Heart left ventricle (tissue), 13 donors: ENCODE results near the gene MFSD6L.

Experiments used
- CTCF ChIP-seq, 12 donors: fragments of 200-600 bp; sonication (generic) in 4 of 12; IDR thresholded peaks; one replicate each; pipeline versions ENCODE4 v1.5.0 to v1.8.0; 2018 to 2022; ENCODE audit warnings: antibody characterized with exemption in 12 of 12, mild to moderate bottlenecking in 5 of 12
- POLR2A ChIP-seq, 2 donors: fragments of 450-650 bp; IDR thresholded peaks; one replicate each; pipeline ENCODE4 v1.6.1; 2017; ENCODE audit warnings: antibody characterized with exemption in 2 of 2, mild to moderate bottlenecking in 2 of 2, moderate library complexity in 2 of 2
- donor health status: ischemic (EF 13 %, LVEDD 7.1; RV severe dilation, severe dysfunction).
- donor health status: DM: no; HTN: yes; CAD: no.
- donor health status: DM: no; HTN: no; CAD: no.
- donor health status: ischemic (EF 25% LVEDD 6.9; RV normal size, moderate dysfunction).
- donor health status: ischemic (EF 25% LVEDD 5.7; RV mildly dilated, moderate dysfunction).
- donor health status: ischemic (EF 35%, LVEDD 5.7; RV mildly dilated, moderate dysfunction).
- donor health status: nonischemic (EF 11% LVEDD 7.7; RV severe dilation, severe dysfunction).
- donor health status: DM: yes; HTN: yes; CAD: no.
- donor health status: PGD.
- donor health status: ischemic (EF 29% LVEDD 5.4; RV normal size, mild dysfunction).
- donor health status: nonischemic (EF 23%, LVEDD 6.1; RV moderate dilation, normal function).

- TF ChIP-seq CTCF (IDR thresholded peaks at IDR 0.05) (no peak), POLR2A (IDR thresholded peaks at IDR 0.05) (no peak)
Observed at GRCh38 chr17:8757189-8757588, 42.0 kb downstream of the MFSD6L start.
